Right atrium auricular region (tissue), 2 donors: ENCODE measurements around the gene ROPN1L. TPM values are rescaled to one million over a fixed set of nuclear protein-coding genes. Genes with fewer than 3 reads are reported as not detected.

Experiments
- DNase-seq: peaks from one replicate; pipeline ENCODE4 v3.0.0-alpha.2; 2019; ENCODE audit warnings: low spot score
- H3K27ac ChIP-seq, 2 donors: fragments of 200-600 bp; sonication (generic); 1 replicate in 1 of 2; 2 replicates in 1 of 2; pipeline ENCODE4 v1.5.1; 2016 to 2019
- H3K27me3 ChIP-seq, 2 donors: fragments of 200-600 bp; sonication (generic); one replicate each; pipeline versions ENCODE4 v1.5.1 to v1.6.0; 2017 to 2019
- H3K36me3 ChIP-seq: fragments of 200-600 bp; sonication (generic); one replicate; pipeline ENCODE4 v1.5.1; 2016
- H3K4me1 ChIP-seq, 2 donors: fragments of 200-600 bp; sonication (generic); one replicate each; pipeline versions ENCODE4 v1.5.1 to v1.6.0; 2017 to 2019
- H3K4me3 ChIP-seq, 2 donors: fragments of 200-600 bp; sonication (generic); 1 replicate in 1 of 2; 2 replicates in 1 of 2; pipeline ENCODE4 v1.5.1; 2017 to 2019; ENCODE audit warnings: mild to moderate bottlenecking in 1 of 2, moderate library complexity in 1 of 2
- H3K9me3 ChIP-seq, 2 donors: fragments of 200-600 bp; sonication (generic); one replicate each; pipeline ENCODE4 v1.5.1; 2019
- CTCF ChIP-seq, 2 donors: fragments of 200-600 bp; sonication (generic); IDR thresholded peaks; one replicate each; pipeline ENCODE4 v1.5.1; 2019; ENCODE audit warnings: antibody characterized with exemption in 2 of 2
- total RNA-seq, 2 donors: library from RNA; depleted of rRNA; stranded (reverse); fragments of >200 nt; gene quantifications; one replicate each; pipeline ENCODE4 v1.1.0, GENCODE V29; 2016

ROPN1L gene
- total RNA-seq, 2 donors from 2014 or later: 2.2 TPM; not detected in 1

DNA sequence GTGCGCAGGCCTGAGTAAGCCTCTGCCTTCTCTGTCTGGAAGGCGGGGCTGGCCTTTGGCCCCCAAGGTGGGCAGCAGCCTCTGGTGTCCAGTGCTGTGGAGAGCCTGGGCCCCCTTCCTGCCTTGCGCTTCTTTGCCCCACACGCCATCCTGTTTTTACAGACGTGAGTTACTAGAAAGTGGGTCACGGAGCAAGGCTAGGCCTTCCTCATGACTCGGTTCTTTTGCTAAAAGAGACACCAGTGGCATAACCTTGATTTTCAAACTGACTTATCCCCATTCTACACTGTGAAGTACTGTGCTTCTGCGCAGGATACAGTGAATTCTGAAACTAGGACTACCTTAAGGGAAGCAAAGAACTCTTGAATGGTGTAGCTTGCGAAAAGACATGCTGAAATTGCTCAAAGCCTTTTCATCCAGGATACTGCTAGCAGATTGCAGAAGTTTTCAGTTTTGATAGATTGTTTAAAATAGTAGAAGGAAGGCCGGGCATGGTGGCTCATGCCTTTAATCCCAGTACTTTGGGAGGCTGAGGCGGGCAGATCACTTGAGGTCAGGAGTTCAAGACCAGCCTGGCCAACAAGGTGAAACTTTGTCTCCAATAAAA is 7.2 kb downstream of the ROPN1L start:
- no peak for DNase-seq
- H3K9me3 ChIP-seq: no peaks in the 10 kb centered on the region
- TF ChIP-seq CTCF (IDR thresholded peaks at IDR 0.05): no peak
- no peaks in the 10 kb centered on the region for H3K36me3 ChIP-seq
- H3K4me3 ChIP-seq: no peak overlapping the region
- H3K4me1 ChIP-seq: no peaks in the 10 kb centered on the region
- no peak overlapping the region for H3K27ac ChIP-seq
- H3K27me3 ChIP-seq: no peaks in the 10 kb centered on the region

DNA sequence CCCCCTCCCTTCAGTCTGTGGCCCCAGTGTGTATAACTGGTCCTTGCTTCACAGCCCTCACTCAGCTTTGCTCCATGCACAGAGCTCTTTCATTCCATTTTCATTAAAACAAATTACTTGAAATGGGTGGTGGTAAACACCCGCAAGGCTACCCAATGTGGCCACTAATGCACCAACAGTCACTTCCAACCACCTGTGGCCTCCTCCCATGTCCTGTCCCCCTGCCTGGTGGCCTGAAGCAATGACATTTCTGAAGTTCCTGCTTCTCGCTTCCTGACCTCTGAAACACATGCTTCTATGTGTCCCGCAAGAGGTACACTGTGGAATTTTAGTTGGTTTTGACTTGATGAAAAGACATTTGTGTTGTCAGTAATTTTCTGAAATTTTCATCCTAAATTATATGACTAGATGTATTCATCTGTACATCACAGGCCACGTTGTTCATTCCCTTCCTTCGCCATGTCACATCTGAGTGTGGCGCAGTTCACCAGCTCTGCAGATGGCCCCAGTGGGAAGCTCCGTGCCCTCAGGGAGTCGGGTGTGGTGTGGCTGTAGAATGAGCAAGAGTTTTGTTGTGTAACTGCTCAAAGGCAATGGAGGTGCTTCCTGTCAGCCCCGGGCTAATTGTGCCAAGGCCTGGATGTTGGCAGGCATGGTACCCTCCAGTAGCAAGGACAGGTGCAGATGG is 9.6 kb downstream of the ROPN1L start:
- no peaks in the 10 kb centered on the region for H3K9me3 ChIP-seq
- no peak overlapping the region for H3K4me3 ChIP-seq
- no peaks in the 10 kb centered on the region for H3K27me3 ChIP-seq
- peaks cover 0 to 6% of the 10 kb centered on the region in 2 donors for H3K4me1 ChIP-seq
- H3K27ac ChIP-seq: no peak overlapping the region
- H3K36me3 ChIP-seq: no peaks in the 10 kb centered on the region
- DNase-seq: no peak
- no peak for TF ChIP-seq CTCF (IDR thresholded peaks at IDR 0.05)

DNA sequence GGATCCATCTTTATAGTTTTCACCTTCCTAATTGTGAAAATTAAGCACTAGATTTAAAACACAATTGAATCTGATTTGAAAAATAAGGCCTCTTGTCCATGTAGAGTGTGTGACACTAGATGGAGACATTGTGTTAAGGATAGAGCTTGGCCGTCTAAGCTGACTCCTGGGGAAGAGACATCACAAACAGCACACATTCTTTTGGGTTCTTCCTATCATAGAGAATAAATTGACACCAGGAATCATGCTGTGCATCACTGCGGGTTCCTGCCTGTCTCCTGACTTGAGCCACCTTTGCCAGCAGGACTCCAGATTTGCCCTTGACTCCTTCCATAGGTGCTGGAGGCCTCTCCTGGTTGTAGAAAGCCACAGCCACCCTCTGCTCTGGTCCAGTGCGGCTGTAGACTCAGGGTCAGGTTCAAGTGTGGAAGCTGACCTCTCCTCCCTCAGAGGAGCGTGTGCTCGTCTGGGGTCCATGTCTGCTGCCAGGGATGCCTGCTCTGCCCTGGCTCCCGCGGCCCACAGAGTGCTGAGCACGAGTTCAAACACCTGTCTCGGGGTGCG is 11.2 kb downstream of the ROPN1L start:
- Histone ChIP-seq H3K36me3 (no peaks in the 10 kb centered on the region), H3K9me3 (no peaks in the 10 kb centered on the region), H3K27me3 (no peaks in the 10 kb centered on the region), H3K4me1 (peaks cover 0 to 21% of the 10 kb centered on the region in 2 donors), H3K27ac (no peak overlapping the region), H3K4me3 (no peak overlapping the region)
- TF ChIP-seq CTCF (IDR thresholded peaks at IDR 0.05): peak; percentile 32 to 78
- no peak for DNase-seq

DNA sequence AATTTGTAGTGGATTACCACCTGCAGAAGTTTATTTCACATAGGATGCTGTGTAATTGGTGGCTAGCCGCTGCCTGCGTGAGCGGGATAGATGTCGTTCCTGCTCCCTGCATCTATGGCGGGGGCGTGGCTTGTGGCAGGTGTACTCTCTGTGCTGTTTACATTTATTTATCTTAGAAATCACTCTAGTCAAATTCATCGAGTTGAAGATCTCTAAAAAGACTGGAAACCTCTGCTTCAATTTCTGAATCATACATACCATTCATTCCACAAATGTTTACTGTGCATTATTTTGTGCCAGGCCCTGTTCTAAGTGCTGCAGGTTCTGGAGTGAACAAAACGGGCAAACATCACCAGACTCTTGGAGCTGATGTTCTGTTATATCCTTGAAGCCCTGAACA is 11.9 kb downstream of the ROPN1L start:
- Histone ChIP-seq H3K9me3 (no peaks in the 10 kb centered on the region), H3K36me3 (no peaks in the 10 kb centered on the region), H3K27ac (no peak overlapping the region), H3K4me3 (no peak overlapping the region), H3K27me3 (no peaks in the 10 kb centered on the region), H3K4me1 (peaks cover 0 to 25% of the 10 kb centered on the region in 2 donors)
- TF ChIP-seq CTCF (IDR thresholded peaks at IDR 0.05): no peak
- no peak for DNase-seq

GRCh38 chr5:10454591-10455276 is 13.1 kb downstream of the ROPN1L start:
- peak overlapping the region in 1 of 2 donors; percentile 31 for H3K27ac ChIP-seq
- no peaks in the 10 kb centered on the region for H3K27me3 ChIP-seq
- peaks cover 0 to 29% of the 10 kb centered on the region in 2 donors for H3K4me1 ChIP-seq
- TF ChIP-seq CTCF (IDR thresholded peaks at IDR 0.05): no peak
- H3K36me3 ChIP-seq: no peaks in the 10 kb centered on the region
- no peaks in the 10 kb centered on the region for H3K9me3 ChIP-seq
- DNase-seq: no peak
- no peak overlapping the region for H3K4me3 ChIP-seq
